ENCODE results near the gene NME8.

Gene NME8

GRCh38 chr7:37933018-37933566 is 84.7 kb downstream of the NME8 start:
- Histone ChIP-seq H3K4me1 (ENCODE audit: control insufficient read depth, insufficient read depth, low read length, poor library complexity, severe bottlenecking) (no peaks in the 10 kb centered on the region), H3K36me3 (ENCODE audit: control insufficient read depth, insufficient read depth, low read length) (no peaks in the 10 kb centered on the region), H3K4me3 (ENCODE audit: extremely low read depth, insufficient read depth, low read length, poor library complexity, severe bottlenecking) (no peak overlapping the region), H3K27ac (ENCODE audit: low read depth, low read length, severe bottlenecking) (no peak overlapping the region), H3K9me3 (ENCODE audit: control insufficient read depth, low read length) (no peaks in the 10 kb centered on the region)
- WGBS, 2 experiments (ENCODE audit: insufficient coverage in 2 of 2) = 100% methylated on average over 4 of the region's 9 CpGs; no CpG with 5 or more reads in 1 of the 2 experiments

GRCh38 chr7:37942934-37943610 is 94.7 kb downstream of the NME8 start:
- Histone ChIP-seq H3K4me1 (ENCODE audit: control insufficient read depth, insufficient read depth, low read length, poor library complexity, severe bottlenecking) (peaks cover 8% of the 10 kb centered on the region), H3K27ac (ENCODE audit: low read depth, low read length, severe bottlenecking) (peak overlapping the region; percentile 57), H3K4me3 (ENCODE audit: extremely low read depth, insufficient read depth, low read length, poor library complexity, severe bottlenecking) (no peak overlapping the region), H3K36me3 (ENCODE audit: control insufficient read depth, insufficient read depth, low read length) (no peaks in the 10 kb centered on the region), H3K9me3 (ENCODE audit: control insufficient read depth, low read length) (no peaks in the 10 kb centered on the region)
- 74 to 82% methylated on average over 9 to 10 of the region's 12 CpGs for WGBS, 2 experiments (ENCODE audit: insufficient coverage in 2 of 2)

GRCh38 chr7:37943905-37944736 is 95.7 kb downstream of the NME8 start:
- Histone ChIP-seq H3K9me3 (ENCODE audit: control insufficient read depth, low read length) (no peaks in the 10 kb centered on the region), H3K36me3 (ENCODE audit: control insufficient read depth, insufficient read depth, low read length) (no peaks in the 10 kb centered on the region), H3K4me1 (ENCODE audit: control insufficient read depth, insufficient read depth, low read length, poor library complexity, severe bottlenecking) (peaks cover 8% of the 10 kb centered on the region), H3K27ac (ENCODE audit: low read depth, low read length, severe bottlenecking) (peak overlapping the region; percentile 5), H3K4me3 (ENCODE audit: extremely low read depth, insufficient read depth, low read length, poor library complexity, severe bottlenecking) (no peak overlapping the region)
- WGBS, 2 experiments (ENCODE audit: insufficient coverage in 2 of 2) = 95 to 100% methylated on average over 6 of the region's 8 CpGs

- WGBS, 2 experiments (ENCODE audit: insufficient coverage in 2 of 2) = 80% methylated on average over 1 of the region's 2 CpGs; no CpG with 5 or more reads in 1 of the 2 experiments
- no peak overlapping the region for H3K27ac ChIP-seq (ENCODE audit: low read depth, low read length, severe bottlenecking)
- H3K4me1 ChIP-seq (ENCODE audit: control insufficient read depth, insufficient read depth, low read length, poor library complexity, severe bottlenecking) = peaks cover 8% of the 10 kb centered on the region
These were observed 96.3 kb downstream of the NME8 start for GRCh38 chr7:37944737-37945054.

GRCh38 chr7:37945336-37945735 is 96.9 kb downstream of the NME8 start:
- Histone ChIP-seq H3K4me1 (ENCODE audit: control insufficient read depth, insufficient read depth, low read length, poor library complexity, severe bottlenecking) (peaks cover 8% of the 10 kb centered on the region), H3K36me3 (ENCODE audit: control insufficient read depth, insufficient read depth, low read length) (no peaks in the 10 kb centered on the region), H3K4me3 (ENCODE audit: extremely low read depth, insufficient read depth, low read length, poor library complexity, severe bottlenecking) (no peak overlapping the region), H3K9me3 (ENCODE audit: control insufficient read depth, low read length) (no peaks in the 10 kb centered on the region), H3K27ac (ENCODE audit: low read depth, low read length, severe bottlenecking) (no peak overlapping the region)
- WGBS, 2 experiments (ENCODE audit: insufficient coverage in 2 of 2) = 83% methylated on average over 1 of the region's 4 CpGs; no CpG with 5 or more reads in 1 of the 2 experiments

More at GRCh38 chr7:37944737-37945054, 96.3 kb downstream of the NME8 start:
- H3K36me3 ChIP-seq (ENCODE audit: control insufficient read depth, insufficient read depth, low read length) = no peaks in the 10 kb centered on the region
- H3K9me3 ChIP-seq (ENCODE audit: control insufficient read depth, low read length) = no peaks in the 10 kb centered on the region
- no peak overlapping the region for H3K4me3 ChIP-seq (ENCODE audit: extremely low read depth, insufficient read depth, low read length, poor library complexity, severe bottlenecking)

- Histone ChIP-seq H3K27ac (ENCODE audit: low read depth, low read length, severe bottlenecking) (no peak overlapping the region), H3K36me3 (ENCODE audit: control insufficient read depth, insufficient read depth, low read length) (no peaks in the 10 kb centered on the region), H3K4me1 (ENCODE audit: control insufficient read depth, insufficient read depth, low read length, poor library complexity, severe bottlenecking) (peaks cover 8% of the 10 kb centered on the region), H3K9me3 (ENCODE audit: control insufficient read depth, low read length) (no peaks in the 10 kb centered on the region), H3K4me3 (ENCODE audit: extremely low read depth, insufficient read depth, low read length, poor library complexity, severe bottlenecking) (no peak overlapping the region)
- 94 to 95% methylated on average over 4 to 5 of the region's 7 CpGs for WGBS, 2 experiments (ENCODE audit: insufficient coverage in 2 of 2)
These were observed 98.9 kb downstream of the NME8 start for GRCh38 chr7:37947138-37947940.

- Histone ChIP-seq H3K36me3 (ENCODE audit: control insufficient read depth, insufficient read depth, low read length) (no peaks in the 10 kb centered on the region), H3K9me3 (ENCODE audit: control insufficient read depth, low read length) (no peaks in the 10 kb centered on the region), H3K4me1 (ENCODE audit: control insufficient read depth, insufficient read depth, low read length, poor library complexity, severe bottlenecking) (peaks cover 4% of the 10 kb centered on the region), H3K4me3 (ENCODE audit: extremely low read depth, insufficient read depth, low read length, poor library complexity, severe bottlenecking) (no peak overlapping the region), H3K27ac (ENCODE audit: low read depth, low read length, severe bottlenecking) (no peak overlapping the region)
- WGBS, 2 experiments (ENCODE audit: insufficient coverage in 2 of 2) = 89 to 93% methylated on average over 7 of the region's 7 CpGs
These were observed 99.5 kb downstream of the NME8 start for GRCh38 chr7:37947941-37948210.
